Stomach (tissue), 4 donors: Measurements from ENCODE around the gene CHCHD1.

Experiments used
- EP300 ChIP-seq: sonication (generic); formaldehyde crosslinking; IDR thresholded peaks from one replicate; pipeline ENCODE4 v1.6.1; 2017; ENCODE audit warnings: antibody characterized with exemption
- POLR2A ChIP-seq, 4 donors: fragments of 450-650 bp; IDR thresholded peaks; one replicate each; pipeline ENCODE4 v1.6.1; 2016; ENCODE audit warnings: antibody characterized with exemption in 4 of 4, control low read depth in 2 of 4, mild to moderate bottlenecking in 1 of 4, moderate library complexity in 1 of 4
- POLR2AphosphoS5 ChIP-seq, 3 donors: sonication (generic); formaldehyde crosslinking; IDR thresholded peaks; one replicate each; pipeline ENCODE4 v1.6.1; 2016; ENCODE audit warnings: antibody characterized with exemption in 3 of 3
- TF ChIP-seq, protein P1 (sequence below), 7 experiments: fragments of 450-650 bp in 4 of 7; fragments of 200-600 bp in 3 of 7; sonication (generic) in 3 of 7; IDR thresholded peaks; one replicate each; pipeline ENCODE4 v1.5.1; 2016 to 2019; ENCODE audit warnings: antibody characterized with exemption in 7 of 7, control low read depth in 2 of 7, mild to moderate bottlenecking in 1 of 7

DNA sequence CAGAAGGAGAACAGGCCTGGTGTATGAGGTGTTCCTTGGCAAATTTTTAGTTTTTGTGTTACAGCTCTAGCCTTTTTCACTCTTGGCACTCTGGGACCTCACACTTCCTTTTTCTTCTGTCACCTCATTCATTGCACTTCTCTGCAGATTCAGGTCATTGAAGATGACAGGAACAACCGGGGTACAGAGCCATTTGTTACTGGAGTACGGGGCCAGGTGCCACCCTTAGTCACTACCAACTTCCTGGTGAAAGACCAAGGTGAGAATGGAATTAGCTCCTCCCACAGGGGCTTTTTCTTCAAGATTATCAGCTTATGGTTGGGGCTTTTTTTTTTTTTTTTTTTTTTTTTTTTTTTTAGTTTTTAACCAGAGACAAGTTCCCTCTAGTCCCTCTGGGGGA, 18.5 kb upstream of the CHCHD1 start:
- TF ChIP-seq, protein P1, sequence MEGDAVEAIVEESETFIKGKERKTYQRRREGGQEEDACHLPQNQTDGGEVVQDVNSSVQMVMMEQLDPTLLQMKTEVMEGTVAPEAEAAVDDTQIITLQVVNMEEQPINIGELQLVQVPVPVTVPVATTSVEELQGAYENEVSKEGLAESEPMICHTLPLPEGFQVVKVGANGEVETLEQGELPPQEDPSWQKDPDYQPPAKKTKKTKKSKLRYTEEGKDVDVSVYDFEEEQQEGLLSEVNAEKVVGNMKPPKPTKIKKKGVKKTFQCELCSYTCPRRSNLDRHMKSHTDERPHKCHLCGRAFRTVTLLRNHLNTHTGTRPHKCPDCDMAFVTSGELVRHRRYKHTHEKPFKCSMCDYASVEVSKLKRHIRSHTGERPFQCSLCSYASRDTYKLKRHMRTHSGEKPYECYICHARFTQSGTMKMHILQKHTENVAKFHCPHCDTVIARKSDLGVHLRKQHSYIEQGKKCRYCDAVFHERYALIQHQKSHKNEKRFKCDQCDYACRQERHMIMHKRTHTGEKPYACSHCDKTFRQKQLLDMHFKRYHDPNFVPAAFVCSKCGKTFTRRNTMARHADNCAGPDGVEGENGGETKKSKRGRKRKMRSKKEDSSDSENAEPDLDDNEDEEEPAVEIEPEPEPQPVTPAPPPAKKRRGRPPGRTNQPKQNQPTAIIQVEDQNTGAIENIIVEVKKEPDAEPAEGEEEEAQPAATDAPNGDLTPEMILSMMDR (IDR thresholded peaks at IDR 0.05): no peak
- TF ChIP-seq POLR2A (IDR thresholded peaks at IDR 0.05): no peak
- TF ChIP-seq EP300: no peak
- TF ChIP-seq POLR2AphosphoS5 (IDR thresholded peaks at IDR 0.05): no peak
